GM19025 (cell line): ENCODE data around the gene ZBED1.
"Not testable (repeated sequence)": the region's sequence is repeated elsewhere in the genome, so short reads cannot be mapped to it uniquely, and the experiment has no call there.

Source experiments
- ATAC-seq: cut with Tn5 transposase; IDR thresholded peaks from one replicate; pipeline ENCODE4 v1.9.1; 2021; ENCODE audit warnings: mild to moderate bottlenecking, low read depth, moderate library complexity; ENCODE audit not compliant: unreplicated experiment

The ZBED1 gene

DNA sequence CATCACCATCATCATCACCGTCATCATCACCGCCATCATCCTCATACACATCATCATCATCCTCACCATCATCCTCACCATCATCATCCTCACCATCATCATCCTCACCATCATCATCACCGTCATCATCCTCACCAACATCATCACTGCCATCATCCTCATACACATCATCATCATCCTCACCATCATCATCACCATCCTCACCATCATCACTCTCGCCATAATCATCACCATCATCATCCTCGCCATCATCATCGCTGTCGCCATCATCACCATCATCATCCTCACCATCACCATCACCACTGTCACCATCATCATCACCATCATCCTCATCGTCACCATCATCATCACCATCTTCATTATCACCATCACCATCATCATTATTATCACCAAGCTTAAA, 19.8 kb upstream of the ZBED1 start:
- no peak for ATAC-seq

DNA sequence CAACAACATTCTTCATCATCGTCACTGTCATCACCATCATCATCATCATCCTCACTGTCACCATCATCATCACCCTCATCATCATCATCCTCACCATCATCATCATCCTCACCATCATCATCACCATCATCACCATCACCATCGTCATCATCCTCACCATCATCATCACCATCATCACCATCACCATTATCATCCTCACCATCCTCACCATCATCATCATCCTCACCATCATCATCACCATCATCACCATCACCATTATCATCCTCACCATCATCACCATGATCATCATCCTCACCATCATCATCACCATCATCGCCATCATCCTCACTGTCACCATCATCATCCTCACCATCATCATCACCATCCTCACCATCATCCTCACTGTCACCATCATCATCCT, 18.9 kb upstream of the ZBED1 start:
- ATAC-seq = not testable (repeated sequence)

DNA sequence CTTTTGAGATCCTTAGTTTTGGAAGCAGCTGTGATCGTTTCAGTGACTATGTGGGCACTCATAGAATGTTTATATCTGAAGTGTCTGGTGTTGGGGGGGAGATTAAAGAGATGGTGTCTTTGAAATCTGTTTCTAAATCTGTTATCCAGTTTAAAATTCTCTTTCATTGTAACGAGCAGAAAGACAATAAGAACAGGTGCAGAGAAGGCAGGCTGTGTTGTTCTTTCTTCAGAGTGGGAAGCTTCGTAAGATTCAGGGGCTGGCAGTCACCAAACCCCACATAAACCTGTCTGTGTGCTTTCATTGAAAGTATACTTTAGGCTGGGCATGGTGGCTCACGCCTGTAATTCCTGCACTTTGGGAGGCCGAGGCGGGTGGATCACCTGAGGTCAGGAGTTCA, 16.3 kb upstream of the ZBED1 start:
- no peak for ATAC-seq

DNA sequence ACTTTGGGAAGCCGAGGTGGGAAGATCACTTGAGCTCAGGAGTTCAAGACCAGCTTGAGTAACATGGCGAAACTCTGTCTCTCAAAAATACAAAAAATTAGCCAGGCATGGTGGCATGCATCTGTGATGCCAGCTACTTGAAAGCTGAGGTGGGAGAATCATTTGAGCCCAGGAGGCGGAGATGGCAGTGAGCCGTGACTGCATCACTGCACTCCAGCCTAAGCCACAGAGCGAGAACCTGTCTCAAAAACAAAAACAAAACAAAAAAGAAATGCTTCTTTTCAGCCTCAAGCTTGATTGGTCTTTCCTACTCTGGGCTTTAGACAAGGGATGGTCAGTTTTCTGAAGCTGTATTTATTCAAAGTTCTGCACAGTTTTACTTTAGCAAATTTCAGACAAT, 15.8 kb upstream of the ZBED1 start:
- ATAC-seq = no peak

DNA sequence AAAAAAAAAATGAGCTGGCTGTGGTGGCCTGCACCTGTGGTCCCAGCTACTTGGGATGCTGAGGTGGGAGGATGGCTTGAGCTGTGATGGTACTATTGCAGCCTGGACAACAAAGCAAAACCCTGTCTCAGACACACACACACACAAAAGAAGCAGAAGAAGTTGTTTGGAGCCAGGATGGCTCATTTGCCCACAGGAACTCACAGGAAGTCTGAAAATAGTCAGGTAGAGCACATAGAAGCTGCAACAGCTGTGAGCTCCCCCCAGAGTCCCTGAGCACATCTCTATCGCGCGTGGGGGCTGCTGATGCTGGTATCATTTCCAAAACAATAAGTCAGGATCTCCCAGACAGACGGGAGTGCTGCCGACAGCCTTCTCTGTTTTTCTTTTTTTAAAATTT, 13.4 kb upstream of the ZBED1 start:
- ATAC-seq = no peak

DNA sequence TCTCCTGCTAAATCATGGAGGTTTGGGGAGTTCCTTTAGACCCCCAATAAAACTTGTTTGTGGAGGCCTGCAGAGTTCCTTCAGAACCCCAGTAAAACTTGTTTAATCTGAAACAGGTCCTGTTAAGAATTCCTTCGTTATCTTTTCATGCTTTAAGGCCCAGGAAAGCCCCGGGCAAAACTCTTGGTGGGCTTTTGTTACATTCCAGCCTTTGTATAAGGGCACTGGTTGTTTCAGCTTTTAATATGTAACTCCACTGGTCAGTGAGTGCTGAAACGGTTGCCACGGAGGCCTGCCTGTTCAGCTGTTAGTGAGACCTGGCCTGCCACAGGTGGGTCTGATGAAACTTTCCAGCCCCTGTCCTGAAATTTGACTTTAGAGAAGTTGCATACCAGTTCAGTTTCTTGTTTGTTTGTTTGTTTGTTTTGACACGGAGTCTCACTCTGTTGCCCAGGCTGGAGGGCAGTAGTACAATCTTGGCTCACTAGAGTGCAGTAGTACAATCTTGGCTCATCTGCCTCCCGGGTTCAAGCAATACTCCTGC, 12.4 kb upstream of the ZBED1 start:
- ATAC-seq = no peak

DNA sequence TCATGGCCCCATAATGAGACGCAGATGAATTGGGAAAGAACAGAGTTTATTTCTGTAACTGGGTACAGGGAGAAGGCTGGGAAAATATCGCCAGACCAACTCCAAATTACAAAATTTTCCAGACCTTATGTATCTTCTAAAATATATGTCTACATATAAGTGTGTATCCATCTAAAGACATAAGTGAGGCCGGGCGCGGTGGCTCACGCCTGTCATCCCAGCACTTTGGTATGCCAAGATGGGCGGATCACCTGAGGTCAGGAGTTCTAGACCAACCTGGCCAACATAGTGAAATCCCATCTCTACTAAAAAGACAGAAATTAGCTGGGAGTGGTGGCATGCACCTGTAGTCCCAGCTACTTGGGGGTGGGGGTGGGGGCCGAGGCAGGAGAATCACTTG, 11.7 kb upstream of the ZBED1 start:
- ATAC-seq = no peak

DNA sequence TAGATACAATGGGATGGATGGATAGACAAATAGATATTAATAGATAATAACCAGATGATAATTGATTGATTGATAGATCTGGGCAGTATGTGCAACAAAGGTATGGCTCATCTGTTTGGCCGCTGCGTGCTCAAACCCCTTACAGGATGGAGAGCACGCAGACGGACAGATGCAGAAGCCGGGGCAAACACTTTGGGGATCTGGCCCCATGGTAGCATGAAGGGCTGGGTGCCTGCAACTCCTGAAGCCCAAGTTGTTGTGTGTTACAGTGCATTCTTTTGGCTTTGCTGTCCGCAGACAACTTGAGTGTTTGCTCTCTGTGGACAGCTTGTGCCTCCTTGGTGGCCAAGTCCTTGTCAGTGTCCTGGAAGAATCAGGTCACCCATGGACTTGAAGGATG, 10.6 kb upstream of the ZBED1 start:
- ATAC-seq = no peak

DNA sequence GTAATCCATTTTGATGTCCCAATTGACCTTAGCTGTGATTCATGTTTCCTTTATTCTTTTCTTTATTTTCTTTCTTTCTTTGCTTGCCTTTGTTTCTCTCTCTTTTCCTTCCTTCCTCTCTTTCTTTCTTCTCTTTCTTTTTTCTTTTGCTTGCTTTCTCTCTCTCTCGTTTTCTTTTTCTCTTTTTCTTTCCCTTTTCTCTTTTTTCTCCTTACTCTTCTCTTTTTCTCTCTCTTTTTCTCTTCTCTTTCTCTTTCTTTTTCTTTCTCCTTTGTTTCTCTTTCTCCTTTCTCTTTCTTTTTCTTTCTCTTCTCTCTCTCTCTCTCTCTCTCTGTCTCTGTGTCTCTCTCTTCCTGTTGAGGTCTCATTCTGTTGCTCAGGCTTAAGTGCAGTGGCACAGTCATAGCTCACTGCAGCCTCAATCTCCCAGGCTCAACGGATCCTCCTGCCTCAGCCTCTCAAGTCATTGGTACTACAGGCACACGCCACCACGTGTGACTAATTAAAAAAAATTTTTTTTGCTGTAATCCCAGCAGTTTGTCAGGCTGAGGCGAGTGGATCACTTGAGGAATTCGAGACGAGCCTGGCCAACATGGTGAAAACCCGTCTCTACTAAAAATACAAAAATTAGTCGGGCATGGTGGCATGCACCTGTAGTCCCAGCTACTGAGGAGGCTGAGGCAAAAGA, 8.0 kb upstream of the ZBED1 start:
- no peak for ATAC-seq

DNA sequence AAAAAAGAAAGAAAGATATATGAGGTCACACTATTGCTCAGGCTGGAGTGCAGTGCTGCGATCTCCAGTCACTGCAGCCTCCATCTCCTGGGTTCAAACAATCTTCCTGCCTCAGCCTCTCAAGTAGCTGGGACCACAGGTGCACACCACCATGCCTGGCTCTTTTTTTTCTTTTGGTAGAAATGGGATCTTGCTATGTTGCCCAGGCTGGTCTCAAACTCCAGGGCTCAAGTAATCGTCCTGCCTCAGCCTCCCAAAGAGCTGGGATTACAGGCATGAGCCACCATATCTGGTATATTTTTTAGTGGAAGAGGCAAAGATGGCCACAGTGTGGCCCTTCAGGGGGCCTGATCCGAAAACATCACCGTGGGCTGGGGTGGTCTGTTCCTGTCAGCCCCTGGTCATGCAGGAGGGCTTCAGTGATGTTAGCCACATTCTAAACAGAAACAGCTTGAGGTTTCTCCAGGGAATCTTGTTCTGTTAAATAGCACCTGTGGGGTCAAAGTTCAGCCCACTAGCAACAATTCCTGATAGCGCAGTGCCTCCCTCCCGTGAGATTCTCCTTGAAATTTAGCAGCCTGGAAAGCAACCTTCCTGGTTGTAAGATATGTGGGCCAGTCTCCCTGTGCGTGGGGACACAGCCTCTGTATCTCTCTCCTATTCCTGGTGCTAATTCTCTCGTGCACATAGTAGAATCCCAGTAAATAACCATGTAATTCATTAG, 7.3 kb upstream of the ZBED1 start:
- ATAC-seq = no peak

DNA sequence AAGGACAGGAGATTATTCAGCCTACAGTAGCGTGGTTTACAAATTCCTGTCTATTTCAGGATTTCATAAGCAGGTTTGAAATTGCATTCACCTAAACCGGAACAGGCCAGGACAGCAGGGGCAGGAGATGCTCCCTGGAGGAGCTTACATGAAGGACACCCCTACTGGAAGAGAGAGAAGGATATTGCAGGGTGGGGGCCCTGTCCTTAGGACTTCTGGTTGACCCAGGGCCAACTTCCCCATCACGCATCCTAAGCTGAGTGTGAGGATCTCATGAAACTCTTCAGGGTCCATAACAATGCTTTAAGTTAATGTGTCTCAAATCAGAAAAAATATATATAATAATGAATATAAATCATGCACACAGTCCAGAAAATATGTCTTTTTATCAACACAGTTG, 6.4 kb upstream of the ZBED1 start:
- no peak for ATAC-seq

DNA sequence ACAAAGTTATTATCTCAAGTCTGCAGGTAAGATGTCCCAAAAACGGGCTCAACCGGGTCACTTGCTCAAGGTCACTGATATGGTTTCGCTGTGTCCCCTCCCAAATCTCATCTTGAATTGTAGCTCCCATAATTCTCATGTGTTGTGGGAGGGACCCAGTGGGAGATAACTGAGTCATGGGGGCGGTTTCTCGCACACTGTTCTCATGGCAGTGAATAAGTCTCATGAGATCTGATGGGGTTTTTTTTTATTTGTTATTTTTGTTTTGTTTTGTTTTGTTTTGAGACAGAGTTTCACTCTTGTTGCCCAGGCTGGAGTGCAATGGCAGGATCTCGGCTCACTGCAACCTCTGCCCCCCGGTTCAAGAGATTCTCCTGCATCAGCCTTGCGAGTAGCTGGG, 4.6 kb upstream of the ZBED1 start:
- ATAC-seq = not testable (repeated sequence)

DNA sequence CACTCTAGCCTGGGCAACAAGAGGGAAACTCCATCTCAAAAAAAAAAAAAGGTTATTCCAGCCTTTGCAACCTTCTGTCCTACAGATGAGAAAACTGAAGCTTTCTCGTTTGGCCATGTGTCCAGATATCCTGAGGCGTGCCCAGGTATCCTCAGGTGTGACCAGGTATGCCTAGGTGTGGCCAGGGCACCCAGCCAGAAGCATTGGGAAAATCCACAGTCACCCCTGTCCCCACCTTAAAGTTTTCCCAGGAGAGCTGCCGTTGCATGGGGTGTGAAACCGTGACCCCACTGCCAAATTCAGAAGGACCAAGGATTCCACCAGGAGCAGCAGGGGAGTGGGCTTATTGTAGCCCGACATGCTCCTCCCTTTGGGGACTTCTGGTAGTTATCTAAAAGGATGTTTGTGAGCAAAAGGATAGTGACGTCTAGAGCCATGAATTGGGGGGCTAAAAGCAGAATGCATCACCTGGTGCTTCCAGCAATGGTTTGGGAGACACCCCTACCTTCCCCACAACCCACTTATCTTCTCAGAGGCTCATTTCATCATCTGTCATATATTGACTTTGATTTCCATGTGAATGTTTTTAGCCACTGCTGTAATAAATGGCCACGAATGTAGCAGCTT, 4.0 kb upstream of the ZBED1 start:
- ATAC-seq = no peak

DNA sequence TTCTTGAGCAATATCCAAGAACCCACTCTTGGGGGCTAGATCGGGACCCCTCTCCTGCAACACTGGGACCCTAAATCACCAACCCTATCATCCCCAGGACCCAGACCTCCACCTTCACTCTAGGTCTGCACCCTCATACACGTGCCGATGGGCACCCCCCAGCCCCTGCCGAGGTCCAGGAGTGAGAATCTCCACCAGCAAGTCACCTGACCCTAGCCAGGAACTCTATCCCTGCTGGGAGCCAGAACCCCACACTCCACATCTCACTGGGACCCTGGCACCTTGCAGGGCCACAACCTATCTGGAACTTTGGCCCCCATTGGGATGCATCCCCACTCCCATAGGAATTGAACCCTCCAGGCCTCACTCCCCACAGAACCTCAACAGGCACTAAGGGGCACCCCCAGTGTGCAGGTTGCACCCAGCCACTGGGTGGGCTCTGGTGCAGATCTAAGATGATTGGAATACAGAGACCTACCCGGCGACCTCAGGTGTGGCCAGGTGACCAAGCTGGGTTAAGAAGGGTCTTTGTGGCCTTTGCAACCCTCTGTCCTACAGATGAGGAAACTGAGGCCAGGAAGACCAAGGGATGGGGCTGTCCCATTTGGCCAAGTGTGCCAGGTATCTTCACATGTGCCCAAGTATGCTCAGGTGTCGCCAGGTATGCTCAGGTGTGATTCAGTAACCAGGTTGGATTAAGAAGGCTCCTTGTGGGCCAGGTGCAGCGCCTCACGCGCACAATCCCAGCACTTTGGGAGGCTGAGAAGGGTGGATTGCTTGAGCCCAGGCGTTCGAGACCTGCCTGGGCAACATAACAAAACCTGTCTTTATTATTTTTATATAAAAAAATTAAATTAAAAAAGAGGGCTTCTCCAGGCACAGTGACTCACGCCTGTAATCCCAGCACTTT, 3.1 kb upstream of the ZBED1 start:
- no peak for ATAC-seq

DNA sequence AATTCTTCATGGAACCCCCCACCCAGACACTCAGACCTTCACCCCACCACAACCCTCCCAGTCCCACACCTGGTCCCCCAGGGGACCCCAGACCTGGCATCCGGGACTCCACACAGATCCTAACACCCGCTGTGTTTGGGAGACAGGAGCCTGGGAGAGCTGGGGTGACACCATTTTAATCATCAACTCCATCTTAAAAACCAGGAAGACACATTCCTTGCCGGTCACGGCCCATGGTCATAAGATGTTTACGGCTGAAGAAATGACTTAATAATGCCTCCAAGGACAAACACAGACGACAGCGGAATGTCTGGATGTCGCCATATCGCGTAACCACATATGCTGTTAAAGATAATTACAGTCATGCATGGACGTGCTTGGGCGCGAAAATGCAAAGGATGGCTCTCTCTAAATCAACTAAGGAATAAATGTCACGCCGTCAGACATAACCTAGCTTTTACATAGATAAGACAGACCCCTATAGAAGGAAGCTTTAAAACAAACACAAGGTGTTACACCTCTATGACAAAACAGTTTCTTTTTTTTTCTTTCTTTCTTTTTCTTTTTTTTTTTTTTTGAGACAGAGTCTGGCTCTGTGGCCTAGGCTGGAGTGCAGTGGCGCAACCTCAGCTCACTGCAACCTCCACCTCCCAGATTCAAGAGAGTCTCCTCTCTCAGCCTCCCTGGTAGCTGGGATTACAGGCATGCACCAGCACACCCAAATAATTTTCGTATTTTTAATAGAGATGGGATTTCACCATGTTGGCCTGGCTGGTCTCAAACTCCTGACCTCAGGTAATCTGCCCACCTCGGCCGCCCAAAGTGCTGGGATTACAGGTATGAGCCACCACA, 2.1 kb upstream of the ZBED1 start:
- ATAC-seq = no peak

DNA sequence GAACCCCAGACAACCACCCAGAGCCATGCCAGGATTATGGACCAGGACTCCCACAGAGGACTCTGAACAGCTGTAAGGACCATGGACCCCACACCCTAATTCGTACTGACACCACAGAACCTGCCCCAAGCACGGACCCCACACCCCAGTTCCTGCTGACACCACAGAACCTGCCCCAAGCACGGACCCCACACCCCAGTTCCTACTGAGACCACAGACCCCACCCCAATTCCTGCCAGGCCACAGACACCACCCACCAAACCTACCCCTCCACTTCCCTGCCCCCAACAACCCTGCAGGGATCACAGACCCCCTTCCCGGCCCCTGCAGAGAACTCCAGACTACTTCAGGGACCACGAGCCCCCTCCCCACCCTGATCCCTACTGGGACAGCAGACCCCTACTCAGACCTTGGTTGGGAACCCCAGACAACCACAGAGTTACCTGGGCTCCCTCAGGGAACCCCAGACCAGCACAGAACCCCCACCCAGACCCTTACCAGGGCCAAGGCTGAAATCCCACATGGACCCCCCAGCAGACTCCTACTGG, 1.4 kb upstream of the ZBED1 start:
- ATAC-seq = no peak

DNA sequence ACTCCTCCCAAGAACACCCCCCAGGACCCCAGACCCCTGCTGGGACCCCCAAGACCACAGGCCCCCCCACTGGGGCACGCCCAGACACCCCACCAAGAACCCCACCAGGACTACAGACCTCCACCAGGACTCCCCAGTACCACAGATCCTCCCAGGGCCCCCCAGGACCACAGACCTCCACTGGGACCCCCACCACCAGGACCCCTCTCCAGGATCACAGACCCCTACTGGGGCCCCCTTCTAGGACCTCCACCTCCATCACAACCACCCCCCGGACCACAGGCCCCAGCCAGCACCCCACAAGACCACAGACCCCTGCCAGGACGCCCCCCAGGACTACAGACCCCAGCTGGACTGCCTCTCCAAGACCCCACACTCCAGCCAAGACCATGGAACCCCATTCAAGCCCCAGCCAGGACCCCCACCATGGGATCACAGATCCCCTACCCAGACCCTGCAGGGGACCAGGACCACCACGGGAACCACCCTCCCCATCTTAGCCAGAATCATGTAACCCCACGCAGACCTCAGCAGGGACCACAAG, 855 bp upstream of the ZBED1 start:
- ATAC-seq = no peak

DNA sequence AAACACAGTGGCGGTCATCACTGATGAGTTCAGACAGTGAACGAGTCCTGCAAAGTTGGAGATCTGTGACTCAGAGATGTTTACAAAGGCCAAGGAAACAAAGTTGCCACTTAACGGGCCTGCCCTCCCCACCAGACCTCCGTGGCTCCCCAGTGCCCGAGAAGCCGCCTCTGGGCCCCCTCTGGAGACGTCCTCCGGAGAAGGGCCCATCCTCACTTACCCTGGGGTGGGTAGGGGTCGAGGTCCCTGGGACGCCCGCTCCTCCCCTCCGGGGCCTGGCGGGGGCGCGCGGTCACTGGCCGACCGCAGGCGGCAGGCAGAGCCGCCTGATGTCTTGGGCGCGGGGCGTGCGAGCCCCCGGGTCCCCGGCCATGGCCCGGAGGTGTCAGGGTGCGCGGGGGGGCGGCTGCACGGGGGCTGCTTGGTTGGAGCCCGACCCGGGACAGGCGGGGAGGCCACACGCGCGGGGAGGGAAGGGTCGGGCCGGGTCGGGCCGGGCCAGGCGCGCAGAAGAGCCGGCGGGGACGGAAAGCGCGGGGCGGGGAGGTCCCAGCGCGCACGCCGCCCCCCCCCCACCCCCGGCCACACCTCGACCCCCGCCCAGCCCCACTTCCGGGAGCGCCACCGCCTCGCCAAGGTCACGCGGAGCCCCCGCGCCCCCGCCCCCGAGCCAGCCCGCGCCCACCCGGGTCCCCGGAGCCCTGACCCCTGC, 529 bp downstream of the ZBED1 start:
- ATAC-seq = peak; percentile 45

DNA sequence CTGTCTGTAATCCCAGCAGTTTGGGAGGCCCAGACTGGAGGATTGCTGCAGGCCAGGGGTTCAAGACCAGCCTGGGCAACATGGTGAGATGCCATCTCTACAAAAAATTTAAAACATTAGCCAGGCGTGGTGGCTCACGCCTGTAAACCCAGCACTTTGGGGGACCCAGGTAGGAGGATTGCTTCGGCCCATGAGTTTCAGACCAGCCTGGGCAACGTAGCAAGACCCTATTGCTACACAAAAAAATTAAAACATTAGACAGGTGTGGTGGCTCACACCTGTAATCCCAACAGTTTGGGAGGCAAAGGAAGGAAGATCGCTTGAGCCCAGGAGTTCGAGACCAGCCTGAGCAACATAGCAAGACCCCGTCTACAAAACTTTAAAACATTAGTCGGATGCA, 1.3 kb downstream of the ZBED1 start:
- ATAC-seq = no peak
